HepG2 (cell line): ENCODE measurements around the gene SMLR1. TPM values are rescaled to one million over a fixed set of nuclear protein-coding genes. Genes with fewer than 3 reads are reported as not detected.

ENCODE experiments used
- CREBL2 ChIP-seq: sonication (generic); formaldehyde crosslinking; IDR thresholded peaks from 2 replicates; pipeline ENCODE4 v1.8.1; 2023; ENCODE audit warnings: missing genetic modification reagents, mild to moderate bottlenecking, borderline replicate concordance
- CTCF ChIP-seq: sonication (generic); formaldehyde crosslinking; IDR thresholded peaks from 2 replicates; pipeline ENCODE4 v1.5.0; 2020; ENCODE audit warnings: mild to moderate bottlenecking, missing genetic modification reagents, moderate library complexity
- NCOA2 ChIP-seq: sonication (generic); formaldehyde crosslinking; IDR thresholded peaks from 2 replicates; pipeline ENCODE4 v1.8.0; 2022; ENCODE audit warnings: inconsistent platforms
- PAXIP1 ChIP-seq: sonication (generic); formaldehyde crosslinking; conservative IDR thresholded peaks from 2 replicates; pipeline ENCODE4 v1.4.0; 2020; ENCODE audit warnings: mild to moderate bottlenecking, missing genetic modification reagents, moderate library complexity
- SALL1 ChIP-seq: sonication (generic); formaldehyde crosslinking; IDR thresholded peaks from 2 replicates; pipeline ENCODE4 v1.8.0; 2022; ENCODE audit warnings: mild to moderate bottlenecking, missing genetic modification reagents
- STAT6 ChIP-seq: sonication (generic); formaldehyde crosslinking; IDR thresholded peaks from 2 replicates; pipeline ENCODE4 v1.4.0; 2020; ENCODE audit warnings: missing genetic modification reagents, mild to moderate bottlenecking, borderline replicate concordance
- ZHX2 ChIP-seq, 2 experiments: sonication (generic) in 1 of 2; formaldehyde crosslinking in 1 of 2; IDR thresholded peaks; 2 replicates each; pipeline versions ENCODE4 v1.6.1 to v1.9.0; 2014 to 2022; ENCODE audit warnings: antibody characterized with exemption in 1 of 2, borderline replicate concordance in 1 of 2, inconsistent platforms in 1 of 2, low read depth in 1 of 2, missing genetic modification reagents in 1 of 2
- ZSCAN29 ChIP-seq: sonication (generic); formaldehyde crosslinking; conservative IDR thresholded peaks from 2 replicates; pipeline ENCODE4 v1.4.0; 2020; ENCODE audit warnings: mild to moderate bottlenecking, missing genetic modification reagents
- polyA plus RNA-seq, 8 experiments: library from polyadenylated mRNA; depleted of rRNA in 3 of 8; stranded (reverse) in 7 of 8; unstranded in 1 of 8; fragments of >200 nt; fragmentation: Illumina TruSeq in 4 of 8; extraction: Trizol in 4 of 8; gene quantifications; 2 replicates each; pipeline versions ENCODE4 v1.2.1 to v1.2.3, GENCODE V29; 2011 to 2016; ENCODE audit warnings: low read depth in 4 of 8, missing spikeins in 1 of 8, mixed read lengths in 1 of 8; ENCODE audit not compliant: insufficient read depth in 1 of 8
- total RNA-seq, 5 experiments: library from RNA; depleted of rRNA; stranded (reverse); fragments of >200 nt; fragmentation: Illumina TruSeq; extraction: Trizol; gene quantifications; 2 replicates each; pipeline ENCODE4 v1.2.3, GENCODE V29; 2016; ENCODE audit warnings: low read depth in 1 of 5

Gene SMLR1
- total and polyA plus RNA-seq, 2 of the 13 experiments (the other 11 are each of a cell fraction or from before 2014, with no cell fraction given): 41.8 to 104 TPM

- TF ChIP-seq PAXIP1 (CRISPR knock-in tag) (peak; percentile 78), NCOA2 (CRISPR knock-in tag) (peak; percentile 39), SALL1 (CRISPR knock-in tag) (no peak; the same call in 1 of the 2 replicates), CTCF (CRISPR knock-in tag) (no peak), CREBL2 (CRISPR knock-in tag) (no peak), STAT6 (CRISPR knock-in tag) (0 out of 2 replicates have a peak, but pooled peaks have one; percentile 7), ZHX2 (IDR thresholded peaks at IDR 0.05; ENCODE audit: low read depth) (no peak), ZHX2 (CRISPR knock-in tag; IDR thresholded peaks at IDR 0.05; ENCODE audit: borderline replicate concordance) (no peak), ZSCAN29 (CRISPR knock-in tag) (0 out of 2 replicates have a peak, but pooled peaks have one; percentile 39)
Observed at GRCh38 chr6:130858498-130859160, 31.4 kb downstream of the SMLR1 start (continued).
